H7 (cell line): Measurements from ENCODE around the gene STAT5B. TPM values are rescaled to one million over a fixed set of nuclear protein-coding genes. Genes with fewer than 3 reads are reported as not detected.
"Not testable (repeated sequence)": the region's sequence is repeated elsewhere in the genome, so short reads cannot be mapped to it uniquely, and the experiment has no call there.

Experiments used
- DNase-seq: peaks from one replicate; pipeline ENCODE4 v3.0.0; 2012
- H3K27me3 ChIP-seq: 2 replicates; pipeline ENCODE4 v1.6.0; 2011; ENCODE audit warnings: mild to moderate bottlenecking, low read length; ENCODE audit not compliant: control insufficient read depth, insufficient read depth
- H3K36me3 ChIP-seq: replicated peaks from 2 replicates; pipeline ENCODE4 v1.5.1; 2011; ENCODE audit warnings: low read length; ENCODE audit not compliant: control insufficient read depth, insufficient read depth
- H3K4me3 ChIP-seq: 2 replicates; pipeline ENCODE4 v1.5.1; 2011; ENCODE audit warnings: low read depth, mild to moderate bottlenecking, control low read depth, low read length, moderate library complexity; ENCODE audit not compliant: insufficient read depth
- total RNA-seq: library from RNA; depleted of rRNA; stranded (reverse); fragments of >200 nt; shearing (Covaris generic); gene quantifications from 2 replicates; pipeline ENCODE4 v1.2.3, GENCODE V29; 2014

STAT5B gene
- total RNA-seq, 1 experiment from 2014 or later, result 30.7 TPM

DNA sequence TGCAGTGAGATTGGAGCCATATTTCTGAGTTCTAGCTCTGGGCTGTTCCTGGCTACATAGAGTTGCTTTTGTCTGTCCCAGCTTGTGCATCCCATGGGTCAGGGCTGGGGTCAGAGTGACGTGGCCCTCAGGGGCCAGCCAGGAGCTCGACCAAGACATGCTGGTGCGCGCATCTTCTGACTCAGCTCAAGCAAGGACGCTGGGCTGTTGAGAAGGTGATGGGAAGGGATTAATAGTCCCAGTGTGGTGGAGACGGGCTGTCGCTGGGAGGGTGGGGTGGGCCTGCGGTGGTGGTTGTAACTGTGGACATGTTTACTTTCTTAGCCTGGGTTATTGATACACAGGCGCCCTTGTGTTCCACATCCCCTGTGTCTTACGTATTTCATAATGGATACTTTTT, 21.6 kb upstream of the STAT5B start:
- H3K36me3 ChIP-seq, DNase-seq, H3K4me3 ChIP-seq, H3K27me3 ChIP-seq: not testable (repeated sequence)

DNA sequence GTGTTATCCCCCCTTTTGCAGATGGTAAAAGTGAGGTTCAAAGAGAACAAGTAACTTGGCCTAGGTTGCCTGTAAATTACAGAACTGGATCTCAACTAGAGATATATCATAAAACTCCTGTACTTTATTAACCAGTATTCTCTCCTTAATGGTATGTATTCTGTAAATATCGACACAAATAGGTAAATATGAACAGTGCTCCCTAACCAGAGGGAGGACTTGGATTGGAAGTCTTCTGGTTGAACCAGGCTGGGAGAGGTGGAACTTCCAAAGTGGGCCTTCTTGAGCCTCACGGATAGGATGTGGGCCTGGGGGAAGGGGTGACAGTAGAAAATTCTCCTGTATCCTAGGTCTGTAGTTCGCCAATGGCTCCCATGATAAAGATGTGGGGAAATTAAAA, 19.8 kb upstream of the STAT5B start:
- Histone ChIP-seq H3K4me3 (no peak overlapping the region), H3K27me3 (no peaks in the 10 kb centered on the region), H3K36me3 (no peaks in the 10 kb centered on the region)
- no peak for DNase-seq

DNA sequence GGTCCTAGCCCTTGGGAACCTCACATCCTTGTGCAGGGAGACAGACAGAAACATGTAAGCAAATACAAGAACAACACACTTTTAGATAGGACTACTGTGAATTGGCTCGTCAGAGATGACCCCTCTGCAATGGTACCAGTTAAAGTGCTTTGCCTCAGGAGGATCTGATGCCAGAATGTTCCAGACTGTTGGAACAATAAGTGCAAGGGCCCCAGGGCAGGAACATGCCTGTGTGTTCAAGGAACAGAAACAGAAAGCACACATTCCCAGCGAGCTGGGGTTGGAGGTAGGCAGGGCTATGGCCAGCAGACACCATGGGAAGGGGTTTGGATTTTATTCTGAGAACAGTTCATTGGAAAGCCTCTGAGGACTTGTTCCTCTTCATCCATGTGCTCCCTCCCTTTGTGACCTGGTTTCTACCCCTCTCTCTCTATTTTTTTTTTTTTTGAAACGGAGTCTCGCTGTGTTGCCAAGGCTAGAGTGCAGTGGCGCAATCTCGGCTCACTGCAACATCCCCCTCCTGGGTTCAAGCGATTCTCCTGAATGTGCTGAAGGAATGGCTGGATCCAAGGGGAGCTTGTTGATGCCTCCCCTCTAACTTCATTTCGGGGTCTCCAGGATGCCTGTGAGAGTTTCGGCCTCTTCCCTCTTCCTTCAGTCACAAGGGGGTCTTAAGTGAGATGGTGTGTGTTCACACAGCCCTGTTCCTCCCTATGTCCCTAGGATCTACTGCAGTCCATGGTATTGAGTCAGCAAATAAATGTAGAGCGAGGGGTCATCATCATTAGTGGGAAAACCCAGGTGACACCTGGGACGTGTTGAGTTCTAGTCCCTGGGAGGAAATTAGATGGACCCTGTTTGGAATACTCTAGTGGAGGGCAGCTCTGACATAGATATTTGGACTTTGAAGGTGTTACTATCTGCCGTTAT, 18.5 kb upstream of the STAT5B start:
- no peak for DNase-seq
- Histone ChIP-seq H3K36me3 (no peaks in the 10 kb centered on the region), H3K4me3 (no peak overlapping the region), H3K27me3 (peaks cover 3% of the 10 kb centered on the region; the same call in 1 of the 2 replicates)

DNA sequence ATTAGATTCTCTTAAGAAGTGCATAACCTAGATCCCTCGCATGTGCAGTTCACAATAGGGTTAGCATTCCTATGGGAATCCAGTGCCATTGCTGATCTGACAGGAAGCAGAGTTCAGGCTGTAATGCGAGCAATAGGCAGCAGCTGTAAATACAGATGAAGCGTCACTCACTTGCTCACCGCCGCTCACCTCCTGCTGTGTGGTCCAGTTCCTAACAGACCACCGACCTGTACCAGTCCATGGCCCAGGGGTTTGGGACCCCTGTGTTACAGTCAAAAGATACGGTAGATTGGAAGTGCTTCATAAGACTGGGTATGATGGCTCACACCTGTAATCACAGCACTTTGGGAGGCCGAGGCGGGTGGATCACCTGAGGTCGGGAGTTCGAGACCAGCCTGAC, 14.9 kb upstream of the STAT5B start:
- Histone ChIP-seq H3K27me3 (peaks cover 30% of the 10 kb centered on the region), H3K36me3 (no peaks in the 10 kb centered on the region), H3K4me3 (no peak overlapping the region)
- no peak for DNase-seq

DNA sequence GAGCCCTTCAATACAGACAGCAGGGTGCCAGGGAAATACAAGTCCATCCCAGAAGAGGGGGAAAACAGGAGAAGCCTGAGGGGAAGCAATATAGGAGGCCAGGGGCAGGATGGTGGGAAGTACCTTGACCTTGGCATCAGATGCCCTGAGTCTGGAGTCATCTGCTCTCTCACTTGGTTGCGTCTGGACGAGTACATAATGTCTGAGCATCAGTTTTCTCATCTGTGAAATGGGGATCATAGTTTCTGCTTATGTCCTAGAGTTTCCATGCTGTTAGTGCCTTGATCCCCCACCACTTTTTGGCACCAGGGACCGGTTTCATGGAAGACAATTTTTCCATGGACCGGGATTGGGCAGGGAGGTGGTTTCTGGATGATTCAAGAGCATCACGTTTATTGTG, 14.4 kb upstream of the STAT5B start:
- DNase-seq, result no peak

DNA sequence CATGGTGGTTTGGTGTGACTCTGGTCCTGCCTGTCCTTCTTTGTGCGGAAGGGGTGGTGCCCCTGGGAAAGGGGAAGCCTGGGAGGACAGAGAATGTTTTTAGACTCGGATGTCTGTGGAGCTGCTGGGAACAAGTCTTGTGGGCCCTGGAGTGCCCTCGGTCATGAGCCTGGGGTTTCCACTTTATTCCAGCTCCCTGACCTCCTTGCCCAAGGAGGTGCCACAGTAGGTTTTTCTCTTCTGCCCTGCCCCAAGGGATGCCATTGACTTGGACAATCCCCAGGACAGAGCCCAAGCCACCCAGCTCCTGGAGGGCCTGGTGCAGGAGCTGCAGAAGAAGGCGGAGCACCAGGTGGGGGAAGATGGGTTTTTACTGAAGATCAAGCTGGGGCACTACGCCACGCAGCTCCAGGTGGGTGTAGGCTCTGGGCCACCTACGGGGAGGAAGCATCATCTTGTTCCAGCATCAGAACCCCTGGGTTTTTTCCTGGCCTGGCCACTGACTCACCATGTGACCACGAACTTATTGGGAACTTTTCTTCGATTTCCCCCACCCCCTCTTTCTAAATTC, 13.5 kb upstream of the STAT5B start:
- Histone ChIP-seq H3K36me3 (no peaks in the 10 kb centered on the region), H3K4me3 (no peak overlapping the region), H3K27me3 (peaks cover 30% of the 10 kb centered on the region)
- DNase-seq, result no peak

More for the DNA sequence above, 14.4 kb upstream of the STAT5B start:
- H3K4me3 ChIP-seq, result no peak overlapping the region
- H3K27me3 ChIP-seq, result peaks cover 30% of the 10 kb centered on the region
- no peaks in the 10 kb centered on the region for H3K36me3 ChIP-seq

DNA sequence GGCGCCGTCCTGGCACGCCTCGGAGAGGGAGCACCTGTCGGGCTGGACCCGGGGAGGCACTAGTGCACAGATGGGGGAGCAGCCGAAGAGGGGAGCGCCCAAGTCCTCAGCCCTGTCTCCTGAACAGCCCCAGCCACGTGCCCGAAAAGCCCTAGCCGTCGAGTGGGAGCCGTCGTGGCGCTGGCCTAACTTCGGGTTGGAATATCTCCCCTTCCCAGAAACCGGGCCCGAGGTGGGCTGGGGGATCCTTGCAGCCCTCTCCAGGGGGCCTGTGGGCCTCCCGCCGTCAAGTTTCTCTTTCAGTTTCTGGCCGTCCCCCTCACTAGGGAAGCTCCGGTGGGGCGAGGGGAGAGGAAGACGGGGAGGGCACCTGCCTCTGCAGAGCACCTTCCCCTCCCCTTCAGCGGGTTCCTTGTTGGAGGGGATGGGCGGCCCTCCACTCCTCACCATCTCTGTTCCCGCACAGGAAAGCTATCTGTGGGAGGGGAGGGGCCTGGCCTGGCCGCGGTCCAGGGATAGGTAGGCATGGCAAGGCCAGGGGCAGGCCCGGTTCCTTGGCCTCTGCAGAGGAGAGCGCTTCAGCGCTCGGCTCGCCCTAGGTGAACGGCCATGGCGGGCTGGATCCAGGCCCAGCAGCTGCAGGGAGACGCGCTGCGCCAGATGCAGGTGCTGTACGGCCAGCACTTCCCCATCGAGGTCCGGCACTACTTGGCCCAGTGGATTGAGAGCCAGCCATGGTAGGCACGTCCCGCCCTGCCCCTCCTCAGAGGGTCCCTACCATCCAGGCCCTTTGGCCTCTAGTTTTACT, 12.8 kb upstream of the STAT5B start:
- peak overlapping the region; percentile 48 for H3K4me3 ChIP-seq
- no peaks in the 10 kb centered on the region for H3K36me3 ChIP-seq
- peaks cover 30% of the 10 kb centered on the region for H3K27me3 ChIP-seq
- peak; percentile 86 for DNase-seq

DNA sequence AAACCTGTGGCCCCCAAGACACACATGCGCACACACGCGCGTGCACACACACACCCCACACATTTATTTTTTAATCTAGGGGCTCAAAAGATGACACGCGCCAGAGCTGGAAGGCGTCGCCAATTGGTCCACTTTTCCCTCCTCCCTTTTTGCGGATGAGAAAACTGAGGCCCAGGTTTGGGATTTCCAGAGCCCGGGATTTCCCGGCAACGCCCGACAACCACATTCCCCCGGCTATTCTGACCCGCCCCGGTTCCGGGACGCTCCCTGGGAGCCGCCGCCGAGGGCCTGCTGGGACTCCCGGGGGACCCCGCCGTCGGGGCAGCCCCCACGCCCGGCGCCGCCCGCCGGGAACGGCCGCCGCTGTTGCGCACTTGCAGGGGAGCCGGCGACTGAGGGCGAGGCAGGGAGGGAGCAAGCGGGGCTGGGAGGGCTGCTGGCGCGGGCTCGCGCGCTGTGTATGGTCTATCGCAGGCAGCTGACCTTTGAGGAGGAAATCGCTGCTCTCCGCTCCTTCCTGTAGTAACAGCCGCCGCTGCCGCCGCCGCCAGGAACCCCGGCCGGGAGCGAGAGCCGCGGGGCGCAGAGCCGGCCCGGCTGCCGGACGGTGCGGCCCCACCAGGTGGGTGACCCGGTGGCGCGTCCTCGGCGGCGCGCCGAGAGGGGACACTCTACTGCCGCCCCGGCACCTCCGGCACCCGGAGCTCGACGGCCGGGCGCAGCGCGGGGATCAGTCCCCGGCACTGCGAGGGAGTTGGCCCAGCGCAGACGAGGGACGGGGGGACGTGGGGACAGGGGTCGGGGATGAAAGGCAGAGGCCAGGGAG, 12.0 kb upstream of the STAT5B start, which contains the start of gene STAT5A:
TSS of gene STAT5A (plus strand) at position 522 of the 826 bp plus-strand sequence. CDS start 914 bp downstream, outside the sequence.
- H3K4me3 ChIP-seq, result peak within 1 kb of the TSS; percentile 48
- peak; percentile 92 for DNase-seq
- no peaks in the 10 kb centered on the region for H3K36me3 ChIP-seq
- H3K27me3 ChIP-seq, result peaks cover 30% of the 10 kb centered on the region

DNA sequence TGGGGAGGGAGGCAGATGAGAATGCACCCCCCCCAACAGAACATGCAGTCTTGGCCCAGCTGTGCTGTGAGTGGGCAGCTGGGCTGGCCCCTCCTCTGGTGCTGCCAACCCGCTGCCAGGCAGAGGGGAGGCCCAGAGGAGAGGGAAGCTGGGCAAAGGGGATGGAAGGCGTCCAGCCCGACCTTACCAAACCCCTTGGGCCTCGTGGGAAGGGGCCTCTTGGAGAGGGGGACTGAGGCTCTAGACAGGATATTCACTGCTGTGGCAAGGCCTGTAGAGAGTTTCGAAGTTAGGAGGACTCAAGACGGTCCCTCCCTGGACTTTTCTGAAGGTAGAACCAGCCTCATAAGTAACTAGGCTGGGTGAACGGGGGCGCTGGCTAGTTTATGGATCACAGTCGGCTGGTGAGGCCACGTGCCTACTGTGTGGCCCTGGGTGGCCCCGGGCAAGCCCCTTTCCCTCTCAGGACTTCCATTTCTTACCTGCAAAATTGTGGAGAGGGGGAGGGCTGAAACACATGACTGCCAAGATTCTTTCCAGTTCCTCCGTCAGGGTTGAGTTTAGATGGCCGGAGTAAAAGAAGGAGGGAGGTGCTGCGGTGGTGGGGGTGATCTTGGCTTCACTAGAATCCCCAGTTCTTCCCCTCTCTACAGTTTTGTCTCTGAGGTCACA, 11.2 kb upstream of the STAT5B start:
- Histone ChIP-seq H3K27me3 (peaks cover 30% of the 10 kb centered on the region), H3K4me3 (no peak overlapping the region; the same call in none of the 2 replicates), H3K36me3 (no peaks in the 10 kb centered on the region)
- DNase-seq, result peak; percentile 63

DNA sequence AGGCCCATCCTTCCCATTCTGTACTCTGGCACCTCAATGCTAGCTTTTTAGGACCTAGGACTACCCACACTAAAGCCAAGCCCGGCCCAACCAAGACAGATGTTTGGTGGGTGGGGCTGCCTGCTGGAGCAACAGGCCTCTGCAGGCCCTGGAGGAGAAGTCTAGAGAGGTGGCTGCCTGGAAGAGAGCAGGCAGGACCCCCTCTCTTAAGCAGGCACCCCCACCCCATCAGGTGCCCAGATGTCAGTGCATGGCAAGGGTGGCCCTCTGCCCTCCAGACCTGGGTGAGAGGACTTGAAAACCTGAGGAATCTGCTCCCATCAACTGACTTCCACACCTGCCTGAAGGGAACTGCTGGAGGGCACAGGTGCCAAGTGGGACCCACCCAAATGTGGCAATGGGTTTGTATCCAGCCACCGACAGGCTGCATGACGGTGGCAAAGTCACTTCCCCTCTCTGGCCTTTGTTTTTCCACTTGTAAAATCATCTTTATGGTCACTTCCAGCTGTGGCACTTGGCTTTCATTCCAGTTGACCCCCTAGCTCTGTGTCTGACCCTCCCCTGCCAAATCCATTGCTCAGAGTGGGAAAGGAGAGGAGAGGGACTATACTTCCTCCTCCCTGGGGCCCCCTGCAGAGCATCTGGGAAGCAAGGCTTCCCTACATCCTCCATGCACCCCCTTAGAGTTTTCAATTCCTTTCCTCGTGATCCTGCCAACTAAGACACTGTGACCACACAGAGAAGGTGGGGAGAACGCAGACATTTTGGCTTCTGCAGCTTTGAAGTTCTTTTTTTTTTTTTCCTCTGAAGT, 10.4 kb upstream of the STAT5B start:
- Histone ChIP-seq H3K36me3 (no peaks in the 10 kb centered on the region), H3K4me3 (no peak overlapping the region), H3K27me3 (peaks cover 30% of the 10 kb centered on the region)
- peak; percentile 57 for DNase-seq

DNA sequence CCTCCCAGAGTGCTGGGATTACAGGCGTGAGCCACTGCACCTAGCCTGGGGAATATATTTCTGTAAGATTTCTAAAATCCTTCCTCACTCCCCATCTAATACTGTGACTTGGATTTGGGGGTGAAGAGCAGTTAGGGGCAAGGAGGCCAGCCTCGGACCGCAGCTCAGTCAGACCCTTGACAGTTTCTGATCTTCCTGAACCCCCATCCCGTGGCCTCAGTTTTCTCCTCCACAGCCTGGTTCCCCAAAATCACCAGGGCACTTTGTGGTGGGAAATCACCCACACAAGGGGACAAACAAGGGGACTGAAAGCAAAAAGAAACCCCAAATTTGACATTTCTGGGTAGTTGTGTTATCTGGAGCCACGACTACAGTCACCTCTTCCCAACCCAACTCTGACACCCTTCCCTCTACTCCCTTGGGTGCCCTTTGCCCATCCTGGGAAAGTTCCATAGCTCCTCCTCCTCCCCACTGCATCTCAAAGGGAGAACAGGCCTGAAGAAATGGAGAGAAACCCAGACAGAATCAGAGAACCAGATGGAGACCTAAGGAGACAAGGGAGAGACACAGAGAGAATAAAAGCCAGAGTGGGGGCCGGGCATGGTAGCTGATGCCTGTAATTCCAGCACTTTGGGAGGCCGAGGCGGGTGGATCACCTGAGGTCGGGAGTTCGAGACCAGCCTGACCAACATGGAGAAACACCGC, 9.3 kb upstream of the STAT5B start:
- Histone ChIP-seq H3K27me3 (peaks cover 30% of the 10 kb centered on the region), H3K36me3 (no peaks in the 10 kb centered on the region), H3K4me3 (no peak overlapping the region)
- DNase-seq, result peak; percentile 5

DNA sequence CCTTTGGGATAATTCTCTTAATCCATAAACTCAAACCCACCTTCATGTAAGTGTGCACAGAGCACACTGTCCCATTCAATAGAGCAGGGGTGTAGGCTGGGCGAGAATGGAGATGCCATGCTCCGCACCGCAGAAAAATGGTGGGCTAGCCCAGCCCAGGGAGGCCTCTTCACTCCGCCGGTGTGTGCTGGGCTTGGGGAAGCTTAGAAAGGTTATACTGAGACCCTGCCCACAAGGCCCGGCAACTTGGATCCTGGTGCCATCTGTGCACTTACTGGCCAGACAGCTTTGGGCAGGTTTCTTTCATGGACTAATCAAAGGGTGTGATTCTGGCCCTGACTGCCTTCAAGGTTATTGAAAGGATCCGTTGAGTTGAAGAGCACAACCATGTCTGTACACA, 8.4 kb upstream of the STAT5B start:
- Histone ChIP-seq H3K4me3 (no peak overlapping the region), H3K27me3 (peaks cover 26% of the 10 kb centered on the region), H3K36me3 (no peaks in the 10 kb centered on the region)
- DNase-seq, result peak; percentile 8
